Peyer's patch (tissue), 4 donors: Measurements from ENCODE around the gene PLIN4.

ENCODE experiments used
- CTCF ChIP-seq, 6 experiments: fragments of 450-650 bp in 4 of 6; fragments of 200-600 bp in 2 of 6; sonication (generic) in 1 of 6; IDR thresholded peaks; one replicate each; pipeline ENCODE4 v1.5.1; 2017 to 2019; ENCODE audit warnings: antibody characterized with exemption in 6 of 6, mild to moderate bottlenecking in 3 of 6, moderate library complexity in 1 of 6
- POLR2A ChIP-seq, 2 donors: fragments of 450-650 bp; IDR thresholded peaks; one replicate each; pipeline ENCODE4 v1.5.1; 2017; ENCODE audit warnings: antibody characterized with exemption in 2 of 2, mild to moderate bottlenecking in 2 of 2, moderate library complexity in 2 of 2

DNA sequence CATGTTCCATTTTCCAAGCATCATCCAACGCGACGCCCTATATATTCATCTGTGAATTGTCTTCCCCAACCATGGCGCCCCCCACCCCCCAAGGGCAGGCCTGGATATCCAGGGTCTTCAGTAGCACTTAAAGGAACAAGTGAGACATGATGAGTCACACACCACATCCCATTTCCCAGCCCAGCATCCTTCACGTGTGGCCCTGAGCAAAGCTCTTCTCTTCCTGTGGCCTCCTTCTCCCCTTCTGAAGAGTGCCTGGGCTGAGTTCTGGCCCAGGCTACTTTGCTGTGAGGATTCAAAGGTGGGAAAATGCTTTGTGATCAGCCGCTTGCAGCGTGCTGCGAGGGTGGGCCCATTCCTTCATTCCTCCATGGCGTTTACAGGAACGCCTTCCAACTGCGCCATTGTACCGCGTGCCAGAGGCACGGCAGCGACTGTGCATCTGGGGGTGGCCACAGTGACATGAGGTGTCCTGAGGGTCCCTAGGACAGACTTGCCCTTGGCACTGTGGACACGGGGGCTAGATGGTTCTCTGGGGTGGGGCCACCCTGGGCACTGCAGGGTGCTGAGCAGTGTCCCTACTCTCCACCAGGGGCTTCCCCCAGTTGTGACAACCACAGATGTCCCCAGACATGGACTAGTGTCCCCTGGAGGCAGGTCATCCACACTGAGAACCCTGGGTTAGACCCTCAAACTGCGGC, 11.7 kb downstream of the PLIN4 start:
- no peak for TF ChIP-seq CTCF (IDR thresholded peaks at IDR 0.05)
- no peak for TF ChIP-seq POLR2A (IDR thresholded peaks at IDR 0.05)
